ENCODE results near the gene FGF8. TPM values are rescaled to one million over a fixed set of nuclear protein-coding genes. Genes with fewer than 3 reads are reported as not detected.
"Not testable (repeated sequence)": the region's sequence is repeated elsewhere in the genome, so short reads cannot be mapped to it uniquely, and the experiment has no call there.

Gene FGF8
- total and polyA plus RNA-seq, 2 of the 4 experiments (the other 2 are of a cell fraction) = 0.17 TPM; not detected in 1

DNA sequence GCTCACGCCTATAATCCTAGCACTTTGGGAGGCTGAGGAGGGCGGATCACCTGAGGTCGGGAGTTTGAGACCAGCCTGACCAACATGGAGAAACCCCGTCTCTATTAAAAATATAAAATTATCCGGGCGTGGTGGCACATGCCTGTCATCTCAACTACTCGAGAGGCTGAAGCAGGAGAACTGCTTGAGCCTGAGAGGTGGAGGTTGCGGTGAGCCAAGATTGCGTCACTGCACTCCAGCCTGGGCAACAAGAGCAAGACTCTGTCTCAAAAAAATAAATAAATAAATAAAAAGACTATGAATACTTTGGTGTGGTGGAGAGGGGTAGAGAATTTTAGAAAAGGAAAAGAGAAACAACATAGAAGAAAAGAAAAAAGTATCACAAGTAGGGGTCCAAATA is 13.3 kb upstream of the FGF8 start:
- H3K4ac ChIP-seq (ENCODE audit: low read depth, low read length); H3K23ac ChIP-seq (ENCODE audit: low read depth, low read length); H3K27me3 ChIP-seq (ENCODE audit: control insufficient read depth, insufficient read depth, low read length); H3K9me1 ChIP-seq (ENCODE audit: insufficient read depth, low read length); H3K4me3 ChIP-seq (ENCODE audit: insufficient read depth, low read depth, low read length); H3K27ac ChIP-seq (ENCODE audit: insufficient read depth, low read length); H2BK15ac ChIP-seq (ENCODE audit: low read depth, low read length); H4K5ac ChIP-seq (ENCODE audit: low read depth, low read length); H3K9me3 ChIP-seq (ENCODE audit: control insufficient read depth, insufficient read depth, low read length); H3K9ac ChIP-seq (ENCODE audit: low read depth, low read length); DNase-seq; H2AK5ac ChIP-seq (ENCODE audit: low read depth, low read length); POLR2A ChIA-PET (ENCODE audit: unreplicated experiment); in situ Hi-C loops (cut with MboI; ENCODE audit: low sequenced_read_pairs); H4K8ac ChIP-seq (ENCODE audit: low read depth in 2 of 2, low read length in 2 of 2); BruUV-seq (replicated peaks); H3K4me1 ChIP-seq (ENCODE audit: control insufficient read depth, insufficient read depth, low read length); H2BK120ac ChIP-seq (ENCODE audit: low read depth, low read length); ATAC-seq (ENCODE audit: low read depth); H4K91ac ChIP-seq (ENCODE audit: insufficient read depth, low read depth, low read length); dilution Hi-C loops (cut with HindIII; ENCODE audit: low sequenced_read_pairs, unreplicated experiment); H2BK5ac ChIP-seq (ENCODE audit: low read depth, low read length, poor library complexity, severe bottlenecking); H3K18ac ChIP-seq (ENCODE audit: low read depth, low read length); H2AK9ac ChIP-seq (replicated peaks; ENCODE audit: low read depth, low read length, poor library complexity); H3K4me2 ChIP-seq (ENCODE audit: low read depth, low read length); H3K14ac ChIP-seq (replicated peaks; ENCODE audit: low read depth, low read length); H3K56ac ChIP-seq (ENCODE audit: extremely low read depth, insufficient read depth, low read length); H2BK20ac ChIP-seq (ENCODE audit: low read depth, low read length); H2AFZ ChIP-seq (replicated peaks; ENCODE audit: low read length, poor library complexity): not testable (repeated sequence)
- H4K20me1 ChIP-seq (ENCODE audit: insufficient read depth, low read length) = peaks cover 10% of the 10 kb centered on the region; the same call in 1 of the 2 replicates
- peaks cover 56% of the 10 kb centered on the region for H3K36me3 ChIP-seq (ENCODE audit: control insufficient read depth, insufficient read depth, low read length)
- no CpG with 5 or more reads among the region's 9 CpGs for WGBS, 2 experiments (ENCODE audit: extremely low coverage in 2 of 2, insufficient read length in 1 of 2)
- CTCF ChIA-PET = interaction anchor here (1.4 kb wide), 1 partner anchor 8 kb away, joined by 4 read pairs; no protein-coding TSS in a partner anchor
- intact Hi-C loops (cut with micrococcal nuclease) = loop anchor here (10.0 kb wide), 1 partner anchor 494 kb away; no protein-coding TSS in a partner anchor
- H3K79me1 ChIP-seq (ENCODE audit: low read depth in 1 of 2, low read length in 2 of 2) = peaks cover 42 to 50% of the 10 kb centered on the region in 2 experiments
